Measurements from ENCODE around the gene CDH4.

CDH4 gene

DNA sequence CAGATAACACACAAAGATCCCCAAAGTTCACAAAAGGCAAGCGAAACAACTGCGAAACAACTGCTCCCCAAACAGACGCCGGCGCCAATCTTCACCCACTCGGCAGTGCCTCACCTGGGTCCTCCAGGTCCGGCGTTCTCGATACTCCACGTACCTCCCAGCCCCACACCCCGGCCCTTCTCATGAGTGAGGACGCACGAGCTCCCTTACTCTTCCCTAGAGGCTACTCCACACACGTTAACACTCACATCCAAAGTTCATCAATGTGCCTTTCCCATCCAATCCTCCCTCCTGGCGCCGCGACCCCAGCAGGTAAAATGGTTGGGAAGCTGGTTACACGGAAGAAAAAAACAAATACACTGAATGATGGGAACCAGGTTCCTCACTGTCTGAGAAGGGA, 736.6 kb downstream of the CDH4 start:
- no peak for DNase-seq (ENCODE audit: low read depth in 2 of 2)

- DNase-seq (ENCODE audit: low read depth in 2 of 2): no peak
Measured at GRCh38 chr20:61989741-61990140, 737.7 kb downstream of the CDH4 start.
